Adipose tissue (tissue), 3 donors: ENCODE data around the gene AHI1. TPM values are rescaled to one million over a fixed set of nuclear protein-coding genes. Genes with fewer than 3 reads are reported as not detected.
"Not testable (repeated sequence)": the region's sequence is repeated elsewhere in the genome, so short reads cannot be mapped to it uniquely, and the experiment has no call there.

Source experiments
- H3K27ac ChIP-seq: one replicate; pipeline ENCODE4 v1.5.1; 2013; ENCODE audit warnings: low read depth, low read length
- WGBS, 3 donors: extraction: QIAGEN DNeasy Blood & Tissue Kit; methylation state at CpG; one replicate each; pipeline ENCODE4 v1.1.7; 2013; 5-methylcytosine and 5-hydroxymethylcytosine counted together
- polyA plus RNA-seq, 3 donors: library from polyadenylated mRNA; stranded (reverse); fragments of 200-250 nt; gene quantifications; one replicate each; pipeline ENCODE4 v1.2.3, GENCODE V29; 2013
- donor health status: healthy with polysubstance abuse.
- donor health status: Bipolar disorder and iron deficiency.
- donor health status: healthy.

Gene AHI1
- polyA plus RNA-seq, 3 donors: 6.0 to 7.5 (median 6.3) TPM

DNA sequence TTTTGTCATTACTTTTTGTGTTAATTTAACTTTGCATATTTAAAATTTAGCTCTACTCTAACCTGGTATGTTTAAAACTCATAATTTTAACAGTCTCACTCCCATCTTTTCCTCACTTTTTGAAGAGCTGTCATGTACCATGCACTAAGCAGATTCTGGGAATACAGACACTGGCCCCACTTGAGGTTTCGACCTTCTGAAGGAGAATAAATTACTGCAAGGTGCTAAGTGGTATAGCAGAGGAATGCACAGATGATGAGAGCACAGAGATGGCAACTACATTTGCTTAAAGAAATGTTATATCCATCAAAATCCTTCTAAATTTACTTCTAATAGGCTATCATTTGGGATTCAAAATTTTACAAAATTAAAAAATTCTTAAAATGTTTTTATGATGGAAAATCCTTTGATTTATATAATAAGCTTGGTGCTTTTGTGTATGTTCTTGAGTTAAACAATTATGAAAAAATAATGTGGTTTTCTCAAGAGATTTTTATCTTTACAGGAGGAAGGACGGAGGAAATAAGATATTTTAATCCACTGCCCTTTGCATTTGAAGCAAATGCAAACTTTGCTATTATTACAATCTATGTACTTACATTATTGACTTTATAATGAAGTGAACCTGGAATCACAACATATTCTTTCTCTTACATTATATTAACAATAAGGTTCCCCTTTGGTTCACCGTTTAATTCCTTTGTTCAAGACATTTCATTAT, 79.3 kb downstream of the AHI1 start:
- no peak overlapping the region for H3K27ac ChIP-seq
- 73 to 92% (median 73%) methylated on average over 3 of the region's 3 CpGs for WGBS, 3 donors

DNA sequence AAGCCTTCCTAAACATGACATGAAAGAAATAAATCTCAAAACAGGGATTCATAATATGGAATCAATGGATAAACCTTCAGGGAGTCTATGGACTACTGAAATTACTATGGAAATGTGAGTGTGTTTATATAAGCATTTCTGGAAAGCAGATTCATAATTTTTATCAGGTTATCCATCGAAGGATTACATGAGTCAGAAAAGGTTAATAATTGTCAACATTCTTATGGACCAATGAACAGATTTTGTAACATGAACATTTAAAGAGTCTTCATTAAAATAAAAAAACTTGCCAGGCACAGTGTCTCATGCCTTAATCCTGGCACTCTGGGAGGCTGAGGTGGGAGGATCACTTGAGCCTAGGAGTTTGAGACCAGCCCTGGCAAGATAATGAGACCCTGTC, 84.8 kb downstream of the AHI1 start:
- WGBS, 3 donors: 60 to 97% (median 91%) methylated on average over 1 of the region's 1 CpG
- H3K27ac ChIP-seq: no peak overlapping the region

DNA sequence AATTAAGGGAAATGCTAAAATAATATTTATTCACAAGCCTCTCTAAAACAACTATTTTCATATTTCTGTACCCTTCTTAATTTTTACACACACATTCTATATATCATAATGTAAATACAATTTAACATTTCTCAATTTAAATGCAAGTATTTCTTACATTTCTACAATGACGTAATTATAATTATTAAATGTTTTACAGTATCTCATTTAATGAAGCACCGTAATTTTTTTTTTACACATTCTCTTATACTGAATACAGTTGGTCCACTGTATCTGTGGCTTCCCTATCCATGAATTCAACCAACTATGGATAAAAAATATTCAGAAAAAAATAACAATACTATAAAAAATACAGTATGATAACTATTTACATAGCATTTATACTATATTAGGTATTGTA, 85.7 kb downstream of the AHI1 start:
- no peak overlapping the region for H3K27ac ChIP-seq
- 96 to 98% (median 97%) methylated on average over 2 of the region's 2 CpGs for WGBS, 3 donors

DNA sequence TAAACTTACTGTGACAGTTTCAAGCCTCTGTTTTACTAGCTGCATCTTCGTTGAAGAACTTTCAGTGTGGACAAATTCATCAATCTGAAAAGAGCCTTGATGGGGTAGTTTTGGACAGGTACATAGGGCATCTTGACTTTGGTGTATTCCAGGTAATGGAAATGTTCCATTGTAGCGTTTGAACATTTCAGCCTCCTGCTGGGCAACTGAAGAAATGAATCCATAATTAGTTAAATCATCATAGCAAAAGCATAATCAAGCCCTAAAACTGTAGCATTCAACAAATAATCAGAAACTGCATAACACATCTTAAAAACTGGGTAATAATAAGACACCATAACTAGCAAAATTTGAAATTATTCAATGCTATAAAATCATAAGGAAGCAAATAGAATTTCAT, 86.2 kb downstream of the AHI1 start:
- WGBS, 3 donors: 70 to 78% (median 74%) methylated on average over 2 of the region's 2 CpGs

DNA sequence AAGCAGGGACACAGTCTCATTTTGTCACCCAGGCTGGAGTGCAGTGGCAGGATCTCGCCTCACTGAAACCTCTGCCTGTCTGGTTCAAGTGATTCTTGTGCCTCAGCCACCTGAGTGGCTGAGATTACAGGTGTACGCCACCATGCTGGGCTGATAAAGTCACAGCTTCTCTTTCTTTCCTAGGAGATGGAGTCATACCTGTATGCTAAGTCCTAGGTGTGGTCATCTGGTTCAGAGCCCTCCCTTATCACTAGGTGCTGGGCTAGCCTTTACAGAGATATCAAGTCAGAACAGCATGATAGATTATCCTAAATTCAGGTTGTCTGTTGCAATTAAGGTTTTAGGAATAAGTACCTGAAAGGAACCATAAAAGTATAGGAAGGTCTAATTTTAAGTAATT, 86.7 kb downstream of the AHI1 start:
- H3K27ac ChIP-seq: no peak overlapping the region
- WGBS, 3 donors: 95 to 100% (median 99%) methylated on average over 2 of the region's 2 CpGs

More for the DNA sequence above, 86.2 kb downstream of the AHI1 start:
- H3K27ac ChIP-seq: no peak overlapping the region

DNA sequence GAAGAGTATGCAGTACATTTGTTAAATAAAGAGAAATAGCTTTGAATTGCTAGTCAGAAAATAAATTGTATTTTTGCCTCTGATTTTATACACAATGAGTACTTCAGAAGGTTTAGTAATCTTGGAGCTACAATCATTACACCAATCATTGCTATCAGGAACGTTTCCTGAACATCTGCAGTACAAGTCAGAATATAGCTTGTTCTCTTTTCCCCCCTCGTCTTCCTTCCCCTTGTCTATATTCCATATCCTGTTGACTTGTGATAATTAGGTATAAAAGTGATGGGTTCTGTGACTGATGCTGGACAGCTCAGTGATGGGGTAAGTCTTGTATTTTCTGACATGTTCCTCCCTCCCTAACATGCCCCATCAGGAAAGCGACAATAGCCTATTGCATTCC, 94.0 kb downstream of the AHI1 start:
- no peak overlapping the region for H3K27ac ChIP-seq
- WGBS, 3 donors: 51 to 66% (median 57%) methylated on average over 3 of the region's 3 CpGs

DNA sequence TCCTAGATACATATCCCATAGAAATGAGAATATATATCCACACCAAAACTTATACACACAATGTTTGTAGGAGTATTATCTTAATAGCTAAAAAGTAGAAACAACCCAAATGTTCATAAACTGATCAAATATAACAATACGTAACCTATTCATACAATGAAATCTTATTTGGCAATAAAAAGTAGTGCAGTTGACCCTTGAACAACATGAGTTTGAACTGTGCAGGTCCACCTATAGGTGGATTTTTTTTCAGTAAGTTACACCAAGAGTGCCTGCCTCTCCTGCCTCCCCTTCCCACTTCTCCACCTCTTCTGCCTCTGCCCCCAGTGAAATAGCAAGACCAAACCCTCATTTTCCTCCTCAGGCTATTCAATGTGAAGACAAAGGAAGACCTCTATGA, 95.2 kb downstream of the AHI1 start:
- H3K27ac ChIP-seq: no peak overlapping the region
- WGBS, 3 donors: 86 to 100% (median 97%) methylated on average over 1 of the region's 1 CpG

DNA sequence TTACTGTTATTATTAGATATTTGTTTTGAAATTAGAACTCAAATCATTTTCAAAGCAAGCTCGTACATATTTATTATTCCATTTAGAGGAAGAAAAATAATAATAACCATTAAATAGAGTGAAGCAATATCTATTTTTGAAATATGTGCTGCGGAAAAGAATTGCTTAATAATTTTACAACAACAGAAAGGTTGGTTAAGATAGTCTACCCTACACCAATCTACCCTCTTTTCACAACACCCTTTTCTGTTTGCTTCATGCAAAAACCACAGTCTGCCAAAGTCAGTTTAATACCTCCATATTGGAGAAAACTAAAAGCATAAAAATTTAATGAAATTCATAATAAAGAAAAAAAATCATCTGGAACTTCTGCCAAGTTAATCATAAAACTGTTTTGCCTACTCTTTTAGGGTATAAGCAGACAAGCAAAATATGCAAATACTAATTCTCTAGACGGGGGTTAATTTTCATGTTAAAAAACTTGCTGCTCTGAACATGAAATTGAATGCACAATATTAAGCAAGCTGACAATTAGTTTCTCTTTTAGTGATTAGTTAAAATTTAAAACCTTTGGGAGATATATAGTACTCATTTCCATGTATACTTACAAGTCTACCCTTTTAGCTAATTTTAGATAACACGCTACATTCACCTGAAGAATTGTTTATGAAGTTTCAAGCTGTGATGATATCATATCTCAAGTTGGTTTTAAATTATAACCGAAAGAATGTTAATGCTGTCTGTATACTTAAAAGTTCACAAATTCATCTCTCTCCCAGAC, 100.2 kb downstream of the AHI1 start:
- WGBS, 3 donors: 69 to 80% (median 79%) methylated on average over 5 of the region's 5 CpGs
- H3K27ac ChIP-seq: no peak overlapping the region

DNA sequence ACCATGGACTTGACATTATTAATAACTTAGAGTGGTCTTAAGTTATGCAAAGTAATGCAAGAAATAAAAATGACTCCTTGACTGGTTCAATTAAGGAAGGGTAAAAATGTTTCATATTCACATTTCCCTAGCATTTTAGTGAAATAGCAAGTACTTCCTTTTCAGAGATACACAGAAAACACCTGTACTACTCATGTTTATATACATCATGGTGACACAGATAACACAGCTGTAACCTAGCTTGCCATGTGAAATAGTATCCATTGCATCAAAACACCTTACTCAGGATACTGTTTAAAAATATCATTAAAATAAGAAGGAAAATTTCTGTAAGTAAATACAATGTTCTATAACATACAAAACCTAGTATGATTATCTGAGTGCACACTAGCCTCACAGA, 102.4 kb downstream of the AHI1 start:
- no peak overlapping the region for H3K27ac ChIP-seq

DNA sequence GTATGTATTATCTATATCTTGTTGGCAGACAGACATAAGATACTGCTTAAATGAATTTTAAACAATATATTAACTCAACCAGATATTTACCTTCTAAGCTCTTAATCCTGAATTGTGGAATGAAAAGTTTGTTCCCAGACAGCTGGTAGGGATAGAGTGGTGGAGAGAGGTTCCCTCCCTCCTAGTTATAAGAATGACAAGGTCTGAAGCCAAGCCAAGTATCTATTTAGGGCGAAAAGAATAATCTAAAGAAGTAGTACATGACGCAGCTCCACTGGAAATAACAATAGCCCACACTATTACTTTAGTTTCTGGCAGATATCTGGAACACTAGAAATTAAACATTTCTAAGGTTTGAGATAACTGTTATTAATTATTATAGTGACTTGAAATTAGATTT, 104.3 kb downstream of the AHI1 start:
- 78 to 84% (median 83%) methylated on average over 2 of the region's 2 CpGs for WGBS, 3 donors

DNA sequence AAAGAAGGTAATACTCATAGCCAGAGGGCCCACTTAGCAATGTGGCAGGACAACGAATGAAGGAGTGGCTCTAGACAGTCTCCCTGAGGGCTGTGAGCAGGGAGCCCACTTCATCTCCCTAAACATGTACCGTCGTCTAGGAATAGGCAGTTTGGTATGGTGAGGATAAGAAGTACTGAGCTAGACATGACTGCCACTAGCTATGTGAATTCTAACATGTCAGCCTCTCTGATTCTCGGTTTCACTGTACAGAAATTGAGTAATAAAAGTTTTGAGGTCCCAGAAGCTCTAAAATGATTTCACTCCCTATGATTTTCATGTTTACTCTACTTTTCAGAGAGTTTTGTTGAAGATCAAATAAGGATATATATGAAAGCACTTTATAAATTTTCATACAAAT, 107.1 kb downstream of the AHI1 start:
- no peak overlapping the region for H3K27ac ChIP-seq
- 92 to 94% (median 93%) methylated on average over 4 of the region's 4 CpGs for WGBS, 3 donors

More for the DNA sequence above, 104.3 kb downstream of the AHI1 start:
- no peak overlapping the region for H3K27ac ChIP-seq

DNA sequence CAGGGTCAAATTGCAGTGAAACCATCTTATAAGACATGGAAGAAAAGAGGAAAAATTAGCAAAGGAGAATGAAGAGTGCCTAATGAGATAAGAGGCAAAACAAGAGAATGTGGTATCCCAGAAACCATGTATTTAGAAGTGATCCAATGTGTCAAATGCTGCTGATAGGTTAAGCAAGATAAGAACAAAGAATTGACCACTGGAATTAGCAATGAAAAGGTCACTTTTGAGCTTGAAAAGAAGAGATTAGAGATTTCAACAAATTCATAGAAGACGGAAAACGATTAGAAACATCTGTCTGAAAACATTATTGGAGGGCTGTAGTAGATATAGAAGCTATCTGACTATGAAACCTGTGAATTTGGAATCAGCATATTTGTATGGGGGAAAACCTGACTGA, 112.2 kb downstream of the AHI1 start:
- no peak overlapping the region for H3K27ac ChIP-seq
- 72 to 91% (median 90%) methylated on average over 2 of the region's 2 CpGs for WGBS, 3 donors

DNA sequence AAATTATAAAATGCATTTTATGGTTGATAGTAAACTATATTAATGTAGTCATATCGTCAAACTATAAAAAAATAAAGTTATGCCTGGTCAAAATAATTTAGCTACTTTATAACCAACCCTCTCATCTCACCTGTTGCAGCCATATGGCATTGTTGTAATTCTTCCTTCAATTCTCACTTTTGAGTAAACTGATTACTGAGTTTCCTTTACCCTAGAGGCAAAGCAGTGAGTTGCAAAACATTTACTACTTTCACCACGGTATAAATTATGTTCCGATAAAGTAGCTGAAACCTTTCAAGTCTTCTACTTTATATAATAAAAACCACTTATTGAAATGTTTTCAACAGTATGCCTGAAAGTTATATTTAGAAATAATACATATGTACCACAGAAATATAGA, 113.8 kb downstream of the AHI1 start:
- 74 to 89% (median 80%) methylated on average over 3 of the region's 3 CpGs for WGBS, 3 donors
- H3K27ac ChIP-seq: no peak overlapping the region

DNA sequence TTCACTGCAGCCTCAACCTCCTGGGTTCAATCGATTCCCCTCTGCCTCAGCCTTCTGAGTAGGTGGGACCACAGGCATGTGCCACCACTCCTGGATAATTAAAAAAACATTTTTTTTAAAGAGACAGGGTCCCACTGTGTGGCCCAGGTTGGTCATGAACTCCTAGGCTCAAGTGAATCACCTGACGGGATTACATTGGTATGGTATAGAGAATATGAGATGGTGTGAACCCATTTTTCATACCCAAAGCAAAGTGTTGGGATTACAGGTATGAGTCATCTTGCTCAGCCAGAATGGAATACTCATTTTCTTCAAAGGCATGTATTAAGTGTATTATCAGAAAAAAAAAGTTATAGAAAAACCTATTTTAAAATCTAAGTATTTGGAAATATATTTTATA, 114.2 kb downstream of the AHI1 start:
- H3K27ac ChIP-seq: no peak overlapping the region
- 88 to 96% (median 93%) methylated on average over 2 of the region's 2 CpGs for WGBS, 3 donors

DNA sequence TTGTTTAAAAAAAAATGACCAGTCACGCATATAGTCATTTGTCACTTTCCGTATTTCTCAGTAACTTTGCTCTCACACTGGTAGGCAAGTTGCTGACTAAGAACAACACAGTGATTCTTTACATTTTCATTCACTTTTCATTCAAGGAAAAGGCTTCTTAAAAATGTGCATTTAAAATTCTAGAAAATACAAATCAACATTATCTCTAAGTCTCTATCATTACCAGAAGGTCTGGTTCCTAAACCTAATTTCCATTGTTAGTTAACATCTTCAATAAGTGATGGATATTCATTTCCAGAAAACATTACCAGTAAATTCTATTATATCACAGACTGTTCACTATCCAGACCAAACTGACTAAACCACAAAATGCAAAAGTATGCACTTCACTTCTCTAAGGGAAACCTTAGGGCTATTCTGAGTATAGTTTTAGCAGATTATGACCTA, 115.3 kb downstream of the AHI1 start:
- 47 to 68% (median 49%) methylated on average over 2 of the region's 2 CpGs for WGBS, 3 donors
- H3K27ac ChIP-seq: no peak overlapping the region

DNA sequence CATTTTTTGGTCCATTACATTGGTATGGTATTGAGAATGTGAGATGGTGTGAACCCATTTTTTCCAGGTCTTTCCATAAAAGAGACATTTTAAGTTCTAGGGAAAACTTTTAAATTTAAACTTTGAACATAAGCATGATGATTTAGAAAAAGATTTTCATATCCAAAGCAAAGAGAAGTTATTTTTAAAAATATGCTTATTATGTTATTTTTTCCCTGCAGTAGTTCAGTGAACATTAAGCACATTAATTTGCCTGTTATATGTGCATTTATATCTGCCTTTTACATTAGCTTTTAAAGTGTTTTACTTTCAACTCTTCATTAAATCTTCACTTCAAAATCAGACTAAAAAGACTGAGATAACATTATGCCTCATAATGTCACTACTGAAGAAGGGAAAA, 116.7 kb downstream of the AHI1 start:
- H3K27ac ChIP-seq: no peak overlapping the region

DNA sequence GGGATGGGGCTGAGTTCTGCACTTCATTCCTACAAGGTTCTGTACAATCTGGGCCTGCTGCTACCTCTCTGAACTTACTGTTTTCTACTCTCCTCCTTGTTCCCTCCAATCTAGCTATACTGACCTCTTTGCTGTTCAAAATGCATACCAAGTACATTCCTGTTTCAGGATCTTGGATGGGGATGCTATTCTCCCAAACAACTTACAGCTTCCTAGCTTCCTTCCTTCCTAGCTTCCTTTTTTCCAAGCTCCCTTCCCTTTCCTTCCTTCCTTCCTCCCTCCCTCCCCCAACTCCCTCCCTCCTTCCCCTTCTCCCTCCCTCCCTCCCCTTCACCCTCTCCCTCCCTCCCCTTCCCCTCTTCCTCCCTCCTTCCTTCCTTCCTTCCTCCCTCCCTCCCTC, 117.9 kb downstream of the AHI1 start:
- no peak overlapping the region for H3K27ac ChIP-seq

DNA sequence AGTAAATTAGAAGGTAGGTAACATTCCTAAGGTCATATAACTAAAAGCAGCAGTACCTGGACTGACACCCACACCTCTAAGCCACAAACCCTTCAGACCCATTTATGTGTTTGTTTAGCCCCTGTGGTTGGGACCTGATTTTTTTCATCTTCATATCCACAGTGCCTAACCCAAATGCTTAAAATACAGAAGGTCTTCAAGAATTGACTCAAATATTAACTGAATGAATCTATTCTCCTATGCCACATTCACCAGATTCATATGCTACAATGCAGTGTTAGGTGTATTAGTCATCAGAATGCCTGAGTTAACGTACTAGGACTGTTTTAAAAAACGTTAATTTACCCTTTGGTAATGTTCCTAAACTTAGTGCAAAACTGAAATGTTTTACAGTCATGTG, 124.8 kb downstream of the AHI1 start:
- H3K27ac ChIP-seq: no peak overlapping the region
- WGBS, 3 donors: 90 to 94% (median 91%) methylated on average over 2 of the region's 2 CpGs

DNA sequence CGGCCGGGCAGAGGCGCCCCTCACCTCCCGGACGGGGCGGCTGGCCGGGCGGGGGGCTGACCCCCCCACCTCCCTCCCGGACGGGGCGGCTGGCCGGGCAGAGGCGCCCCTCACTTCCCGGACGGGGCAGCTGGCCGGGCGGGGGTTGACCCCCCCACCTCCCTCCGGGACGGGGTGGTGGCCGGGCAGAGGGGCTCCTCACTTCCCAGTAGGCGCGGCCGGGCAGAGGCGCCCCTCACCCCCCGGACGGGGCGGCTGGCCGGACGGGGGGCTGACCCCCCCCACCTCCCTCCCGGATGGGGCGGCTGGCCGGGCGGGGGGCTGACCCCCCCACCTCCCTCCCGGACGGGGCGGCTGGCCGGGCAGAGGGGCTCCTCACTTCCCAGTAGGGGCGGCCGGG, 133.9 kb downstream of the AHI1 start:
- not testable (repeated sequence) for H3K27ac ChIP-seq
- 92 to 100% (median 98%) methylated on average over 8 to 24 of the region's 39 CpGs for WGBS, 3 donors

DNA sequence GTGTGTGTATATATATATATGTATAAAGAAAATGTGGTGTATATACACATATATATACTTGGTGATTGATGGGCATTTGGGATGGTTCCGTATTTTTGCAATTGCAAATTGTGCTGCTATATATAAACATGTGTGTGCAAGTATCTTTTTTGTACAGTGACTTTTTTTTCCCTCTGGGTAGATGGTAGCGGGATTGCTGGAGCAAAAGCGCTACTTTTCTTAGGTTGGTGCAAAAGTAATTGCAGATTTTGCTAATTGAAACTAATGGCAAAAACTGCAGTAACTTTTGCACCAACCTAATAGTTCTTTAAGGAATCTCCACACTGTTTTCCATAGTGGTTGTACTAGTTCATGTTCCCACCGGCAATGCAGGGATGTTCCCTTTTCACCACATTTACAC, 135.4 kb downstream of the AHI1 start:
- H3K27ac ChIP-seq: no peak overlapping the region
- WGBS, 3 donors: 98 to 100% (median 99%) methylated on average over 4 of the region's 4 CpGs
